ENCODE measurements around the gene PDGFD.

Gene PDGFD

DNA sequence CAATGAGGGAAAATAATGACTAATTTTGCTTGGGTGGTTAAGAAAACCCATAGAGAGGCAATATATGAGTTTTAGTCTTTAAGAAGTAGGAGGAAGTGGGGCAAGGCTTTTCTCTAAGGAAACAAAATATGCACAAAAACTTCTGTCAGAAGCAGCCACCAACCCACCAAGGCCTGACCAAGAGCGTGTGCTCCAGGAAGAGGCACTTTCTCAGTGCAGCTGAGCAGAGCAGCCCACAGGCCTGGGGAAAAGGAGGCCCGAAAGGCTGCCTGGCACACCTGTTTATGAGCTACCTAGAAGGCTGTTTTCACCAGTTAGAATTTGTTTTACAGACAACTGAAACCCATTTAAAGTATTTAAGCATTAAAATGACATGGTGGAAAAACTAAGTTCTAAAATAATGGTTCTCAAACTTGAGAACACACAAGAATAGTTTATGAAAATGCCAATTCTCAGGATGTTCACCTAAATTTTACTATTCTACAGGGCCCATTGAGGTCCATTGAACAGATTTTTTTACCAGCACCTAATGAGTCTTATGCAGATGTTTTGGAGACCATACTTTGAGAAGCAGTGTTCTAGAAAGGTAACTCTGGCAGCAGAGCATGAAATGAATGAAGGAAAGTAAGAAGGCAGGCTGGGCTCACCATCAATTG, 288.0 kb downstream of the PDGFD start:
- DNase-seq: no peak

DNA sequence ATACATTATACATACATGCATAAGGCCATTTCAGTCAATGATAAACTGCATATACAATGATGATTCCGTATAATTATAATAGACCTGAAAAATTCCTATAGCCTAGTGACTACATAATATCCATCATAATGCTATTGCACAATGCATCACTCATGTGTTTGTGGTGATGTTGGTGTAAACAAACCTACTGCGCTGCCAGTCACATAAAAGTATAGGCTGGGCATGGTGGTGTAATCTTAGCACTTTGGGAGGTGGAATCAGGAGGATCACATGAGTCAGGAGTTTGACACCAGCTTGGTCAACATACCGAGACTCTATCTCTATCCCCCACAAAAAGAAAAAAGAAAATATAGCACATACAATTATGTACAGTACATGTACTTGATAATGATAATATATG, 291.2 kb downstream of the PDGFD start:
- DNase-seq: no peak

DNA sequence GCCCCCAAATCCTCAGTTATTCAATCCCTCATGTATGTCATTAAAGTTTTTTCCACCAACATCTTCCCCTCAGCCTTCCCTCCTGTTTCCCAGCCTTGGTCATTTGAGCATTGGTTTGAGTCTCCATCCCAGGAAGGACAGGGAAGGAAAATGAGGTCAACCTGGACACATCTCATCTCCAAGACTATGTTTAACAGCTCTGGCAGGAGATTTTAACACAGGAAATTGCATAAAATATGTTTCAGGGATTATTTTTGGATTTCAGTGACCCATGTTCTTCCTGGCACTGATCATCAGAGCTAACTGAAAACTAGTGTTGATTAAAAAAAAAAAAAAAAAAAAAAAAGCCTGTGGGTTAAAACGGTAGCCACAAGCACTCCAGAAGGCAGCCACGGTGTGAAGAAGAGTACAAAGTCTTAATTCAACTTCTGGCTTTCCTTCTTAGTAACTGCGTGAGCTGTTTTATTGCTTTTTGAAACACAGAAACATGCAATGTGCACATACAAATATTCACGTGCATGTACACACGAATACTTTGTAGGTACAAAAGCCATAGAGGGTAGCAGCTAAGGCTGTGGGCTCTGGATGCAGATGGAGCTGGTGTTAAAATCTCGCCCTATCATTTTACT, 291.9 kb downstream of the PDGFD start:
- no peak for DNase-seq

DNA sequence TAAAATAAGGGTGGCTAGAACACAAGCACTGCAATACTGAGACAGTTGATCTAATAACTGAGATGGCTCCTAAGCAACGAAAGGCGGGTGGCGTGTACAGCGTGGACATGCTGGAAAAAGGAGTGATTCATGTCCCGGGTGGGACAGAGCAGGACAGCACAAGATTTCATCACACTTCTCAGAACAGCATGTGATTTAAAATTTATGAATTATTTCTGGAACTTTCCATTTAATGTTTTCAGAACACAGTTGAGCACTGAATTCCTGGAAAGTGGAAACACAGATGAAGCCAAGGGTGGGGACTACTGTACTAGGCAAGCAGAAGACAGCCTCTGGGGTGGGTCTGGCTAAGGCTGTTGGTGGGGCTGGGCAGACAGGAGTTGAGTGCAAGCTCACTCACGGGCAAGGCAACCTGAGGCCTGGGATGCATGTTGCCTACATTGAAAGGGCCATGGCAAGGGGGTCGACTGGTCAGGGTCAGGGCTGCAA, 293.1 kb downstream of the PDGFD start:
- DNase-seq: no peak

DNA sequence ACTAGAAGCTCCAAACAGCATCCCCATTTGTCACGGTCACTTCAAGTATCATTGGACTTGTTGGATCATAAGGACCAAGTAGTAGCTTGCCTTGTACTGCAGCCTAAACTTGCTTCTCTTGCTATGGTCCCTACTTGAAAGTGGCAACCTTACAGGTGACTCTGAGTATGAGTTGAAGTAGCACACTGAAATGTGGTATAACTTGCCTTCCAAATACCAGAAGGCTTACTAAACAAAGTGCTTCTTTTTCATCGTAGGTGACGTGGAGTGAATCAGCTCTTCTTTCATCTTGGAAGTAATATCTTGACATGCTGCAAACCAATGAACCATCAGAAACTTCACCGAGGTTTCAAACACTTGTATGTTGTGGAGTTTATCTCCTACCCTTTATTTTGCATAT, 296.5 kb downstream of the PDGFD start:
- no peak for DNase-seq

DNA sequence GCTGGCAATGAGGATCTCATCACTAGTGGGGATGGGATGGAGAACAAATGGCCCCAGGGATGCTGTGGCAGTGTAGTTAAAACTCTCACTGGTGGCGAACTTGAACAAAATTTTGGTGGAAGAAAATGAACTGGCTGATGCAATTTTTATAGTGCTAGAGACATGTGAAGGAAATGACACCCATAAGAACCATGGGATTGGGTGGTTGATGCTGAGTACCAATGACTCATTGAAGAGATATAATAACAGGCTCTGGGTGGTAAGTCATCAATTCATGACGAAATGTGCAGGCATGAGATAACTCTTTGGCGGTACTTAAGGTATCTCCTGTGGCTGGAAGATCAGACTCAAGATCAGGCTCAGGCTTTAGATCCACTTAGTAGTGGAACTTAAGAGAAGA, 300.4 kb downstream of the PDGFD start:
- no peak for DNase-seq

DNA sequence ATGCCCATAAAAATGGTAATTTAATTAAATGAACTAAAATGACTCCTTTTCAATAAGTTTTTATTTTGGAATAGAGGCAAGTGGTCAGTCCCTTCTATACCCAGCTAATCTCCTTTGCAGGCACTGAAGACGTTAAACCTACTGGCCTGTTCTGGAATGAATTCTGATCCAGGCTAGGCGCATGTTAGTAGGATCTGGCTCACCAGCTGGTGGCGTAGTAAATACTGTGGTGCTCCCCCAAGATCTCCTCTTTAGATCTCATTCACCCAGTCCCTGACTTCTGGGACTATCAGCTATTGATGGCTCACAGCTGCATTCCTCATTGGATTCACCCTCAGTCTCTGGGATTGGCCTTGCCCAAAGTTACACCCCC, 301.2 kb downstream of the PDGFD start:
- no peak for DNase-seq

DNA sequence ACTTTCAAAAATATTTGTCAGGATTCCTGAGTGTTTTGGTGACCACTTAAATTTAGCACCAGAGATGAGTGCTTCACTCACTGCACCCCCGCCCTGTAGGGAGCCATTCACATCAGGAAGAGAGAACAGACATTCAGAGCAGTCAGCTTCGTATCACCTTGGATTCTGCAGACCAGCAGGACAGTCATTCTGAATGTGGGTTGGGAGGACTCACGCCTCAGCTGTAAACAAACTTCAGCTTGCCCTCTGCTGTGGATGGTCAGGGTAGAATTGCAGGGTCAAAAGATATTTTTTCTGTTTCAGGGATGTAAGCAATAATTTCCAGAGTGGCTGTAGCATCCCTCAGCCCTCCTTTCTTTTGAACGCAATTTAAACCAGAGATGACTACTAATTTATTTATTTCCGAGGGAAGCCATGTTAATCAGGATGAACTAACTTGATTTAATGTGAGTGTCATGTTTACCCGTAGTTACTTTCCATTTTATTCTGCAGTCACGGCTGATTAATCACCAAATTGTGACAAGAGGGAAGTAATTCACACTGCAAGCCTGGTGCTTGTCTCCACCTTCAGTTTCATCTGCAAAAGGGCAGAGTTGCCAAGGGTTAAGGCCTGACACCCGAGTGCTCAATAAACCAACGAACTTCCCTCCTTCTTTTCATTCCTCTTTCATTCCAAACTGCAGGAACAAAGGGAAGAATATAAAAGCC, 301.7 kb downstream of the PDGFD start:
- DNase-seq: no peak

Measured in NCI-H1694 (cell line).